ENCODE results near the gene OR4Q2.
"Not testable (repeated sequence)": the region's sequence is repeated elsewhere in the genome, so short reads cannot be mapped to it uniquely, and the experiment has no call there.

Gene OR4Q2

DNA sequence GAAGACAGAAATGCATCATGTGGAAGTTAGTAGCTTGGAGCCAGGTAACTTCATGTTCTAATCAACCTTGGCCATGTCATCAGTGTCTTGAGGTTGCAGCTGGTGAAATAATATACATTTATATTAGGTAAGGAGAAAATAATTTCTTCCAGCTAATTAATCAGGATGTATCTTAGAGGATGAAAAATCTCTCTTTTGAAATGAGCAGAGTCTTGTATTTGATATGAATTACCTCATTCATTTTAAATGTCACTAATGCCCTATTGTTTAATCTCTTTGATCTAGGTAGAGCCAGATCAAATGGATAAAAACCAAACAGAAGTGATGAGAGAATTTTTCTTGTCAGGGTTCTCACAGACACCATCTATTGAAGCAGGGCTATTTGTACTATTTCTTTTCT lies at the start of gene OR4Q2:
Gene OR4Q2 (plus strand): TSS at position 301 of the 400 bp plus-strand sequence.
- DNase-seq (ENCODE audit: extremely low read depth in 1 of 2, low read depth in 1 of 2): no peak

DNA sequence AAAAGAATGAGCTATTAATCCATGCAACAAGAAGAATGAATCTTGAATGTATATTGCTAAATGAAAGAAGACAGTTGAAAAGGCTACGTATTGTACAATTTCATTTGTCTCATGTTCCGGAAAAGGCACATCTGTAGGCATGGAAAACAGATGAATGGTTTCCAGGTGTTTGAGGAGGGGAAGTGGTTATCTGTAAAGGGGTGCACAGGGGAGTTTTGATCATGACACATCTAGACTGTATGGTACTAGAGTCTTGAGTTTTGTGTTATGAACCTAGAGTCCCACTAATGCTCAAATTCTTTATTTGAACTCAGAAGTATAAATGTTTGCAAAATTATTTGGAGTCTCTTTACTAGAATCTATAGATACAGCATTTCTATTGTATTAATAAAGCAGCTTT lies 32.2 kb upstream of the OR4Q2 start:
- not testable (repeated sequence) for DNase-seq (ENCODE audit: extremely low read depth in 1 of 2, low read depth in 1 of 2)

DNA sequence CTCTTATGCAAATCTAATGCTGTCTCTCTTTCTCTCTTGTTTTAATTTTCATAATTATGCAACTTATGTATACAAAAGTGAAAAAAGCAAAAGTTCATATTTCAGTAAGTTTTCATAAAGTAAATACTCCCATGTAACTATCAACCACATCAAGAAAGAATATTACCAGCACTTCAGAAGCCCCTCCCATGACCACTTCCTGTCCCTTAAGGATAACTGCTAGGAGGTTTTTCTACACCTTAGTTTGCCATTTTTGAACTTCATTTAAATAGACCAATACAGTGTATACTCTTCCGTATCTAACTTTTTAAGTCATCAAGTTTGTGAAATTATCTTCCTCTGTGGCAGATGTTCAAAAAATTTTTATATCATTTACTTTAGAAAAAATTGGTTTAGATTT lies 27.1 kb upstream of the OR4Q2 start:
- DNase-seq (ENCODE audit: extremely low read depth in 1 of 2, low read depth in 1 of 2): no peak

DNA sequence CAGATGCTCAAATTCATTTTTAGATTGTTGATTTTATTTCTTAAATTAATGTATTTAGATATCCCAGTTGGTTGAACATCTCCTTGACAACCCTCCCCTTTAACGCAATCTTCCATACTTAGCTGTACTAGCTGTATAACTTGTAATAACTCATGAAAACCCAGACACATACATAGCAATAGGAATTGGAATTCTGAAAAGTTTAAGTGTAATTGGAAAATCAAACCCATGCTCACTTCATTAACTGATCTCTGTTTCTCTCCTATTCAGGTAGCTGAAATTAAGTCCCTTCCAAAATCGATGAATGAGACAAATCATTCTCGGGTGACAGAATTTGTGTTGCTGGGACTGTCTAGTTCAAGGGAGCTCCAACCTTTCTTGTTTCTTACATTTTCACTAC lies 26.7 kb upstream of the OR4Q2 start, which contains the start of gene OR4K15:
Gene OR4K15 (plus strand): TSS at position 301 of the 400 bp plus-strand sequence. CDS start 0 bp downstream, at position 301.
- DNase-seq (ENCODE audit: extremely low read depth in 1 of 2, low read depth in 1 of 2): no peak

DNA sequence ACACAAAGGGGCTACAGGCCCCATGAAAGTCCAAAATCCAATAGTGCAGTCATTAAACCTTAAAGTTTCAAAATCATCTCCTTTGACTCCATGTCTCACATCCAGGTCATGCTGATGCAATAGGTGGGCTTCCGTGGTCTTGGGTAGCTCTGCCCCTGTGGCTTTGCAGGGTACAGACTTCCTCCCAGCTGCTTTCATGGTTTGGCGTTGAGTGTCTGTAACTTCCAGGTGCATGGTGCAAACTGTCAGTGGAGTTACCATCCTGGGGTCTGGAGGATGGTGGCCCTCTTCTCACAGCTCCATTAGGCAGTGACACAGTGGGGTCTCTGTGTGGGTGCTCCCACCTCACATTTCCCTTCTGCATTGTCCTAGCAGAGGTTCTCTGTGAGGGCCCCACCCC lies 8.5 kb upstream of the OR4Q2 start:
- no peak for DNase-seq (ENCODE audit: extremely low read depth in 1 of 2, low read depth in 1 of 2)

DNA sequence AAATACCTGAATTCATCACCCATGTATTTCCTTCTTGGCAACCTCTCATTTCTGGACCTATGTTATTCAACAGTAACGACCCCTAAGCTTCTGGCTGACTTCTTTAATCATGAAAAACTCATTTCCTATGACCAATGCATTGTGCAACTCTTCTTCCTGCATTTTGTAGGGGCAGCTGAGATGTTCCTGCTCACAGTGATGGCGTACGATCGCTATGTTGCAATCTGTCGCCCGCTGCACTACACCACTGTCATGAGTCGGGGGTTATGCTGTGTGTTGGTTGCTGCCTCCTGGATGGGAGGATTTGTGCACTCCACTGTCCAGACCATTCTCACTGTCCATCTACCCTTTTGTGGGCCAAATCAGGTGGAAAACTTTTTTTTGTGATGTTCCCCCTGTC lies 356 bp downstream of the OR4Q2 start:
- DNase-seq (ENCODE audit: extremely low read depth in 1 of 2, low read depth in 1 of 2): no peak

DNA sequence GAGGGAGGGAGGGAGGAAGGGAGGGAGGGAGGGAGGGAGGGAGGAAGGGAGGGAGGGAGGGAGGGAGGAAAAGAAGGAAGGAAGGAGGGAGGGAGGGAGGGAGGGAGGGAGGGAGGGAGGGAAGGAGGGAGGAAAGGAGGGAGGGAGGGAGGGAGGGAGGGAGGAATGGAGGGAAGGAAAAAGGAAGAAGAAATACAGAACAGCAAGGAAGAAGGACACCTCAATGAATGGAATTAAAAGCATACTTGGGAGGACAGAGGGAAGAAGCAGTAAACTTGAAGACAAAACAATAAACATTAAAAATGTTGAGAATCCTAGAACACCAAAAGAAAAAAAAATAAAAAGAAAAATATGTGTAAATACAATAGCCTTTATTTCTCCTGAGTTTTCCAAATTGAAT lies 6.2 kb downstream of the OR4Q2 start:
- DNase-seq (ENCODE audit: extremely low read depth in 1 of 2, low read depth in 1 of 2): no peak

DNA sequence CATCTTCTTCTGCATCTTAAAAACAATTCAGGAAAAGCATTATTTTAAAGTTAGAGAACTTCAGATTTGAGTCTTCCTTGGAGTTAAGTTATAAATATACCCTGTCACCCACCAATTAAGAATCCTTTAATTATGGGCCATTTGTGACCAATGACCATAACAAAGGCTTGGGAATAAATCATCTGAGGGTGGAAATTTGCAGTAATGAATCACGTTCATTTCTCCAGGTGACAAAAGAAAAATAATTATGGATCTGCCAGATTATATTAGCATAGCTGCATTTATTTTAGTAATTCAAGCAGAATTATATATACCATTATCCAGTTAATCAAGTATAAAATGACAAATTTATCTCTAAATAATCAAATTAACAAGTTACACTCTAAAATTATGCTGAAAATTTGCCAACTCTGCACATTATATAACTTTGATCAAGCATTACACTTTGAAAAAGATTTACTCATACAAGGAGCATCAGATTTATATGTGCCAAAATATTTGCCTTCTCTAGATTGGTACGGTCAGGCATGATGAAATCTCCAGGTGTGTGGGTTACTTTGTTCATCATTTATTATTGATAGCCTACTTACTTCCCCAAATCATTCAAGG lies 17.4 kb downstream of the OR4Q2 start, which contains the start of gene OR4K14:
Gene OR4K14 (minus strand): TSS at position 51 of the 609 bp plus-strand sequence. CDS start 4,114 bp downstream, outside the sequence.
- no peak for DNase-seq (ENCODE audit: extremely low read depth in 1 of 2, low read depth in 1 of 2)

DNA sequence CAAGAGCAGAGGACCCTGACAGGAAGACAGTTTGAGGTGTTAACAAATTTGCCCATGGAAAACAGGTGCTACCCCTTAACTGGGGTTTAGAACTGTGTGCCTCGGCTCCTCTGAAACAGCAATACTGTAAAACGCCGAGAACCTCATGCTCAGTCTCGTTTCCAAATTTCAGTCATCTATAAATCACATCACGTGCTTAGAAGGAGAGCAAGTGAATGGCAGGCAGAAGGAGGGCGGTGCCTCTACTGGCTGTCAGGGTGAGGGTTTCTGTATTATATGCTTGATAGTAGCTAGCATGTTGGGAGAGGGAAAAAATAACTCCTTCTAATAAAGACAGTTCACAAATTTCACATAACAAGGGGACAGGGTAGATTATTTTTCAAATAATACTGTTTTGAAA lies 29.1 kb downstream of the OR4Q2 start:
- DNase-seq (ENCODE audit: extremely low read depth in 1 of 2, low read depth in 1 of 2): no peak

DNA sequence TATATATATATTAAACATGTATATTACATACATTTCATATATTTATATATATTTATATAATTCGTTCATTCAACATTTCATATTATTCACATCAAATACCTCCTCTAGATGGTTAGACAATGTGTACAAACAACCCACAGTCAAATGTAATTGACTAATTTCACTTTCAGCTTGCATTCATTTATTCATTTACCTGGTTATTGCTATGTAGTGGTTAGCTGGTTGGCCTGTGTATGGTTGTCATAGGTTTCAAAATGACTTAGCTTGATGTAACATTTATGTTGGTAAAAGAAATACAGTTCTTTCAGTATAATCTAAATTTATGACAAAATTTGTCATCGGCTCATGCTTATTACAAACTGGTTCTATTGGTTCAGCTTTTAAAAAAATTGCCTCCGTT lies 33.5 kb downstream of the OR4Q2 start:
- DNase-seq (ENCODE audit: extremely low read depth in 1 of 2, low read depth in 1 of 2): no peak

DNA sequence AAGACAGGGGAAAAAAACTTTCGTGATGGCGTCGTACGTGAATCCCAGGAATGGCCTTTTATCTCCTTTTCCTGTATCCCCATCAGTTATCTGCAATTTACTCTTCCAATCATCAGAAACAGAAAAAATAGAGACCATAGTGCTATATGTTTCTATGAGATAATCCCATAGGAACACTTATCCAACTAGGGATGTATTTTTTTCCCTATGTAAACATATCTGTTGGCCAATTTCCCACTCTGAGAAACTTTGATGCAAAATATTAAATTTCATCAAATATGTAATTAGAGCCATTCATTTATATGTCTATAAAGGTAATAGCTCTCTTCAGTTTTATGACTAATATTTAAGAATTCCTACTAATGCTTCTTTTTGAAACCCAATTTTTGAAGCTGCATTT lies 34.0 kb downstream of the OR4Q2 start, which contains the start of gene OR4K13:
Gene OR4K13 (minus strand): TSS at position 101 of the 400 bp plus-strand sequence. CDS start 1,280 bp downstream, outside the sequence.
- no peak for DNase-seq (ENCODE audit: extremely low read depth in 1 of 2, low read depth in 1 of 2)

DNA sequence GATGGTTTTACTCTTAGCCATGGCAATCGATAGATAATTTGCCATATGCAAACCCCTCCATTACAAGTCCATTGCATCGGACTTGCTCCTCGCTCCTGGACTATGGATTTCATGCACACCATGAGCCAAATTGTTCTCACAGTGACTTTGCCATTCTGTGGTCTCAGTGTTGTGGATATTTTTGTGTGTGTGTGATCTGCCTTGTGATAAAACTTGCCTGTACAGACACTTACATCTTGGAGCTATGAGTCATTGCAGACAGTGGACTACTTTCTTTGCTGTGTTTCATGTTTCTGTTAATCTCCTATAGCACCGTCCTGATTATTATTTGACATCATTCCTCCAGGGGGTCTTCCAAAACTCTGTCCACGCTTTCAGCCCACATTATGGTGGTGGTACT lies 42.3 kb downstream of the OR4Q2 start:
- DNase-seq (ENCODE audit: extremely low read depth in 1 of 2, low read depth in 1 of 2): no peak

DNA sequence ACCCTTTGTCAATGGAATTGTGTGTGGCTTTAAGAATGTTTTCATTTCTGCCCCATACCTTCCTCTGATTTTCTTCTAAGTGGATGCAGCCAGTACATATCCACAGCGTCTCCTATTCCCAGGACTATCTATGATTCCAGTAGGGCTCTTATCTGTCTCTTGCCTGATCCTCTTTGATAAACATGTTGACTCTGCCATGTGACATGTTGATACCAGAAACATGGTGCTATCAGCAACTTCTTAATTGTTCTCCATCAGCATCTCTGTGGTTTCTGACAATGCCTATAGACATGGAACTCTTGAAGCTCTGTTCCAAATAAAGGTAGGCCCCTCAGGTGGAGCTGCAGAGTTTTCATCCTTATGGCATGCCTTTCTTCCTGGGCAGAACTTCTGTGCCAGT lies 46.2 kb downstream of the OR4Q2 start:
- DNase-seq (ENCODE audit: extremely low read depth in 1 of 2, low read depth in 1 of 2): no peak
